HCT116 (cell line): ENCODE results near the gene UBA52. TPM values are rescaled to one million over a fixed set of nuclear protein-coding genes. Genes with fewer than 3 reads are reported as not detected.
"Not testable (repeated sequence)": the region's sequence is repeated elsewhere in the genome, so short reads cannot be mapped to it uniquely, and the experiment has no call there.

Experiments
- ATAC-seq: fragments of 200-7000 bp; cut with Tn5 transposase; 2 replicates; pipeline ENCODE4 v1.9.1; 2020; ENCODE audit warnings: mild to moderate bottlenecking, moderate library complexity
- BruUV-seq: library from RNA; stranded (reverse); fragments of 400-500 nt; replicated peaks from 2 replicates; lab custom pipeline; 2021; lab: Mats Ljungman, UMichigan
- CTCF ChIA-PET: fragments of 300-600 bp; sonication (Branson Sonifier 250); formaldehyde crosslinking; loops from one replicate; lab custom pipeline; 2021; ENCODE audit warnings: antibody characterized with exemption; lab: Charles Lee
- POLR2A ChIA-PET: fragments of 300-600, 350-600 bp; sonication (Branson Sonifier 250); formaldehyde crosslinking; loops from one replicate; lab custom pipeline; 2021; ENCODE audit warnings: antibody characterized with exemption; lab: Charles Lee
- RAD21 ChIA-PET, 2 experiments: fragments of 300-600 bp; sonication (Branson Sonifier 250); formaldehyde crosslinking; loops; one replicate each; lab custom pipeline; 2023; ENCODE audit warnings: low total read pairs in 2 of 2; ENCODE audit not compliant: uncharacterized antibody in 2 of 2, unreplicated experiment in 2 of 2, low non-redundant PET in 1 of 2; lab: Charles Lee
- DNase-seq: peaks from one replicate; pipeline ENCODE4 v3.0.0-alpha.2; 2010; ENCODE audit warnings: low read depth, low spot score
- H2AFZ ChIP-seq: fragments of 200-600 bp; shearing (Covaris generic), sonication (generic); 2 replicates; pipeline ENCODE4 v1.6.1; 2017; ENCODE audit warnings: low read depth, mixed run types, mixed read lengths, antibody characterized with exemption, low read length; ENCODE audit not compliant: poor library complexity, severe bottlenecking
- H3K27ac ChIP-seq: 2 replicates; pipeline ENCODE4 v1.5.1; 2012; ENCODE audit warnings: low read depth, low read length
- H3K27me3 ChIP-seq: fragments of 200-600 bp; sonication (generic); 2 replicates; pipeline ENCODE4 v1.6.1; 2016; ENCODE audit warnings: mixed run types, low read length, mixed read lengths; ENCODE audit not compliant: insufficient read depth
- H3K36me3 ChIP-seq, 2 experiments: fragments of 200-500 bp in 1 of 2; fragments of 200-600 bp in 1 of 2; sonication (Bioruptor generic) in 1 of 2; sonication (generic) in 1 of 2; 2 replicates each; pipeline versions ENCODE4 v1.5.1 to v1.6.1; 2014 to 2016; ENCODE audit warnings: low read length in 2 of 2, inconsistent platforms in 1 of 2, mixed read lengths in 1 of 2, mixed run types in 1 of 2; ENCODE audit not compliant: insufficient read depth in 2 of 2, control insufficient read depth in 1 of 2
- H3K4me1 ChIP-seq, 2 experiments: fragments of 200-600 bp in 1 of 2; sonication (generic) in 1 of 2; 2 replicates each; pipeline versions ENCODE4 v1.5.1 to v1.6.1; 2012 to 2017; ENCODE audit warnings: low read length in 2 of 2, inconsistent platforms in 1 of 2, mild to moderate bottlenecking in 1 of 2, mixed read lengths in 1 of 2, mixed run types in 1 of 2, moderate library complexity in 1 of 2; ENCODE audit not compliant: insufficient read depth in 2 of 2, control insufficient read depth in 1 of 2
- H3K4me2 ChIP-seq: fragments of 200-600 bp; sonication (generic); 2 replicates; pipeline ENCODE4 v1.6.1; 2017; ENCODE audit warnings: mixed run types, low read length, mixed read lengths
- H3K4me3 ChIP-seq, 2 experiments: fragments of 200-600 bp in 1 of 2; sonication (generic) in 1 of 2; replicated peaks in 1 of 2; 2 replicates each; pipeline ENCODE4 v1.5.1; 2011 to 2016; ENCODE audit warnings: low read length in 2 of 2, control low read depth in 1 of 2, low read depth in 1 of 2, mild to moderate bottlenecking in 1 of 2, mixed read lengths in 1 of 2, mixed run types in 1 of 2
- H3K79me2 ChIP-seq: fragments of 200-600 bp; sonication (generic); 2 replicates; pipeline ENCODE4 v1.6.1; 2017; ENCODE audit warnings: mild to moderate bottlenecking, mixed run types, low read length, moderate library complexity, mixed read lengths; ENCODE audit not compliant: insufficient read depth
- H3K9ac ChIP-seq: fragments of 200-600 bp; sonication (generic); 2 replicates; pipeline ENCODE4 v1.6.1; 2016; ENCODE audit warnings: low read length, mixed read lengths
- H3K9me2 ChIP-seq: fragments of 200-600 bp; sonication (generic), shearing (Covaris generic); 2 replicates; pipeline ENCODE4 v1.6.1; 2017; ENCODE audit warnings: mixed run types, mild to moderate bottlenecking, moderate library complexity; ENCODE audit not compliant: insufficient read depth
- H3K9me3 ChIP-seq, 2 experiments: fragments of 200-500 bp in 1 of 2; fragments of 200-600 bp in 1 of 2; sonication (Bioruptor generic) in 1 of 2; sonication (generic) in 1 of 2; 2 replicates each; pipeline ENCODE4 v1.6.1; 2014 to 2017; ENCODE audit warnings: low read length in 2 of 2, mixed read lengths in 2 of 2, inconsistent platforms in 1 of 2, low read depth in 1 of 2, mild to moderate bottlenecking in 1 of 2, mixed run types in 1 of 2, moderate library complexity in 1 of 2; ENCODE audit not compliant: control insufficient read depth in 1 of 2, insufficient read depth in 1 of 2
- H4K20me1 ChIP-seq: fragments of 200-600 bp; sonication (generic), shearing (Covaris generic); 2 replicates; pipeline ENCODE4 v1.6.1; 2017; ENCODE audit warnings: mixed run types, mild to moderate bottlenecking, moderate library complexity; ENCODE audit not compliant: insufficient read depth
- CBX3 ChIP-seq: IDR thresholded peaks from 2 replicates; pipeline ENCODE4 v1.6.1; 2012; ENCODE audit warnings: low read depth
- CEBPB ChIP-seq: IDR thresholded peaks from 2 replicates; pipeline ENCODE4 v1.6.1; 2012; ENCODE audit warnings: low read depth
- FOSL1 ChIP-seq: IDR thresholded peaks from 2 replicates; pipeline ENCODE4 v1.6.1; 2012; ENCODE audit warnings: low read depth
- POLR2A ChIP-seq: IDR thresholded peaks from 2 replicates; pipeline ENCODE4 v1.7.0; 2011; ENCODE audit warnings: borderline replicate concordance; ENCODE audit not compliant: insufficient read depth, insufficient read length; ENCODE audit errors: extremely low read depth
- POLR2AphosphoS5 ChIP-seq: IDR thresholded peaks from 2 replicates; pipeline ENCODE4 v1.6.1; 2011; ENCODE audit warnings: mild to moderate bottlenecking, low read depth, low read length, moderate library complexity
- SIN3A ChIP-seq: IDR thresholded peaks from 2 replicates; pipeline ENCODE4 v1.6.1; 2012; ENCODE audit warnings: low read depth
- TCF7L2 ChIP-seq: IDR thresholded peaks from 2 replicates; pipeline ENCODE4 v1.7.0; 2011; ENCODE audit warnings: borderline replicate concordance, inconsistent platforms; ENCODE audit not compliant: insufficient read depth, insufficient read length; ENCODE audit errors: extremely low read depth
- ZFX ChIP-seq: fragments of 450-650 bp; IDR thresholded peaks from 2 replicates; pipeline ENCODE4 v1.6.1; 2017
- ZNF274 ChIP-seq: fragments of 200-500 bp; sonication (Bioruptor generic); IDR thresholded peaks from 2 replicates; pipeline ENCODE4 v1.6.1; 2014; ENCODE audit warnings: mild to moderate bottlenecking, low read depth, low read length, inconsistent platforms
- intact Hi-C: fragments of 100-400 bp; cut with micrococcal nuclease; formaldehyde crosslinking; loops from 2 replicates; pipeline ENCODE4 v1.10.0; 2022
- total RNA-seq: library from RNA; stranded (reverse); gene quantifications from one replicate; pipeline ENCODE4 v1.2.1, GENCODE V29; 2021; ENCODE audit not compliant: unreplicated experiment
- TF ChIP-seq, protein P1 (sequence below): IDR thresholded peaks from 2 replicates; pipeline ENCODE4 v1.6.1; 2011; ENCODE audit warnings: mild to moderate bottlenecking, low read length, moderate library complexity; ENCODE audit not compliant: insufficient replicate concordance; ENCODE audit errors: extremely low read depth

Gene UBA52
- total RNA-seq, 1 experiment from 2014 or later, result 1,743 TPM

DNA sequence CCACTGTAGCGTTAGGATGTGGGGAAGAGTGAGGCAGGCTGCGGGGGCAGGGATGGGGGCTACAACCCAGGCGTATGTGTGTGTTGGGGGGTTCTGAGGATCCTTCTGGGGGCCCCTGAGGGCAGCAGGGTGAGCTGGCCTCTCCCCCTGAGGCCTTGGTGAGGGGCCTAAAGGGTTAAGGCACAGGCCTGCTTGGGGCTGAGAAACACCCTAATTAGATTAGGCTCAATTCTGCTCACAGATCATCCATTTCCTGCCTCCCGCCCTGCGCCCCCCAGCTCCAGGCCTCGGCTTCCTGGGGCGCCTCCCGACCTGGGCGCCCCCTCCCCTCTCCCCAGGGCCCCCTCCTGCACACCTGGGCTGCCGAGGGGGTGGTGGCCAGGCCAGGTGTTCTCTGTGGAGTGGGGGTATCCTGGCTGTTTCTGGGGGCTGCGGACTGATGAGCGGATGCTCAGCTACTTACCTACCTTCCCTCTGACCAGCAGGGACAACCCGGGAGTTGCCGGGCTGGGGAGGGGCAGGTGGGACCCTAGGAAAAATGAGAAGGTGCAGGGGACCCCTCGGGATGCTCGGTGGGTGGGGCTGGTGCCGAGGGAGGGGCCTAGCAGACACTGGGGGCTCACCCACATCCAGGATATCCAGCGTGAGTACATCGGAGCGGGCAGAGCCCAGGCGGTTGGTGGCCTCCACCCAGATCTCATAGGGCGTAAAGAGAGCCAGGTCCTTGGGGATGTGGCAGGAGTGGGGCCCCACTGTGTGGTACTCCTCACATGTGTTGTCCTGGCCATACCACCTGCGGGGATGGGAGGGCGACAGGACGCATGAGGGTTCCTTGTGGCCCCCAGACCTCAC, 26.4 kb downstream of the UBA52 start (continued):
- no peak for TF ChIP-seq CEBPB

DNA sequence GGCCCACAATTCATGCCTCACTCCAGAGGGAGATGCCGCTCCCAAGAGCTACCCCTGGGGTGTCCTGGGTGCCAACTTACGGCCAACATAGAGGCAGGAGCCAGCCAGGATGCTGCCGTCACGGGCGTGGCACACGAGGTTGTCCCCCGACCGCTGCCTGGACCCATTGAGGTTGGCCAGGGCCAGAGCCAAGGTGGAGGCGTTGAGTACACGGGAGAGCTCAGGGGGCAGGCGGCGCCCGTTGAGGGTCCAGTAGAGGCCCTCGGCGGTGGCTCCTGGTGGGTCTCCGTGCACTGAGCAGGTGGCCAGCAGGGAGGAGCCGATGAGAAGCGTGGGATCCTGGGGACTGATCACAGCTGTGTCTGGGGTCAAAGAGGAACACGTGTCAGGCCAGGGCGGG, 27.8 kb downstream of the UBA52 start:
- Histone ChIP-seq H3K79me2 (no peaks in the 10 kb centered on the region), H3K4me1 (peaks cover 9 to 13% of the 10 kb centered on the region in 2 experiments; a peak in 3 of 4 replicates), H3K9me3 (no peaks in the 10 kb centered on the region), H2AFZ (no peak overlapping the region), H3K36me3 (no peaks in the 10 kb centered on the region), H3K9ac (no peak overlapping the region), H3K4me2 (no peak overlapping the region), H3K27me3 (no peaks in the 10 kb centered on the region), H3K9me2 (no peaks in the 10 kb centered on the region), H4K20me1 (no peaks in the 10 kb centered on the region), H3K4me3 (no peak overlapping the region), H3K27ac (no peak overlapping the region)
- DNase-seq (no peak), ATAC-seq (no peak)
- intact Hi-C loops, result no loop called here
- no peak for TF ChIP-seq POLR2AphosphoS5
- TF ChIP-seq POLR2A, result no peak
- TF ChIP-seq, protein P1, sequence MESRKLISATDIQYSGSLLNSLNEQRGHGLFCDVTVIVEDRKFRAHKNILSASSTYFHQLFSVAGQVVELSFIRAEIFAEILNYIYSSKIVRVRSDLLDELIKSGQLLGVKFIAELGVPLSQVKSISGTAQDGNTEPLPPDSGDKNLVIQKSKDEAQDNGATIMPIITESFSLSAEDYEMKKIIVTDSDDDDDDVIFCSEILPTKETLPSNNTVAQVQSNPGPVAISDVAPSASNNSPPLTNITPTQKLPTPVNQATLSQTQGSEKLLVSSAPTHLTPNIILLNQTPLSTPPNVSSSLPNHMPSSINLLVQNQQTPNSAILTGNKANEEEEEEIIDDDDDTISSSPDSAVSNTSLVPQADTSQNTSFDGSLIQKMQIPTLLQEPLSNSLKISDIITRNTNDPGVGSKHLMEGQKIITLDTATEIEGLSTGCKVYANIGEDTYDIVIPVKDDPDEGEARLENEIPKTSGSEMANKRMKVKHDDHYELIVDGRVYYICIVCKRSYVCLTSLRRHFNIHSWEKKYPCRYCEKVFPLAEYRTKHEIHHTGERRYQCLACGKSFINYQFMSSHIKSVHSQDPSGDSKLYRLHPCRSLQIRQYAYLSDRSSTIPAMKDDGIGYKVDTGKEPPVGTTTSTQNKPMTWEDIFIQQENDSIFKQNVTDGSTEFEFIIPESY, result no peak
- no peak for TF ChIP-seq TCF7L2
- TF ChIP-seq ZNF274, result no peak
- TF ChIP-seq ZFX, result no peak
- no peak for TF ChIP-seq CBX3
- TF ChIP-seq SIN3A, result no peak
- no peak for TF ChIP-seq FOSL1
- ChIA-PET CTCF (no interaction called here), POLR2A (no interaction called here), RAD21 (no interaction called here)
- BruUV-seq, result no TSS peak

DNA sequence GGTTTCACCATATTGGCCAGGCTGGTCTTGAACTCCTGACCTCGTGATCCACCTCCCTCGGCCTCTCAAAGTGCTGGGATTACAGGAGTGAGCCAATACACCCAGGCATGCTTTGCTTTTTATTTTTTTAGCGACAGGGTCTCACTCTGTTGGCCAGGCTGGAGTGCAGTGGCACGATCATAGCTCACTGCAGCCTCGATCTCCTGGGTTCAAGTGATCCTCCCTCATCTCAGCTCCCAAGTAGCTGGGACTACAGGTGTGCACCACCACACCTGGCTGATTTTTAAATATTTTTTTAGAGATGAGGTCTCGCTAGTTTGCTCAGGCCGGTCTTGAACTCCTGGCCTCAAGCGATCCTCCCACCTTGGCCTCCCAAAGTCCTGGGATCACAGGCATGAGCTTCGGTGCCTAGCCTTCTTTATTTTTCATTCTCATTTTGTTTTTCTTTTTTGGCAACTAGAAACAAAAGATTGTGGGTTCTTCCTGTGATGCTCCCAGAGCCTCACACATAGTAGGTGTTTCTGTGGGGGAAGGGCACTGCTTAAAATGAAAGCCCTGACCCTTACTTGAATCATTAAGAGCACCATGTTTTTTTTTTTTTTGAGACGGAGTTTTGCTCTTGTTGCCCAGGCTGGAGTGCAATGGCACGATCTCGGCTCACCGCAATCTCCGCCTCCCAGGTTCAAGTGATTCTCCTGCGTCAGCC, 29.2 kb downstream of the UBA52 start:
- H3K9ac ChIP-seq, H3K4me2 ChIP-seq, H3K9me3 ChIP-seq, BruUV-seq, H3K9me2 ChIP-seq, RAD21 ChIA-PET, DNase-seq, H3K27ac ChIP-seq, CTCF ChIA-PET, ATAC-seq, POLR2A ChIA-PET, H3K79me2 ChIP-seq, H2AFZ ChIP-seq, H3K4me1 ChIP-seq, H3K4me3 ChIP-seq, H3K36me3 ChIP-seq, H4K20me1 ChIP-seq, H3K27me3 ChIP-seq, intact Hi-C loops: not testable (repeated sequence)
